HG03442 (cell line): ENCODE results near the gene ITPRID2.
"Not testable (repeated sequence)": the region's sequence is repeated elsewhere in the genome, so short reads cannot be mapped to it uniquely, and the experiment has no call there.

Experiments
- ATAC-seq: cut with Tn5 transposase; IDR thresholded peaks from one replicate; pipeline ENCODE4 v1.9.1; 2021; ENCODE audit warnings: mild to moderate bottlenecking, moderate library complexity; ENCODE audit not compliant: unreplicated experiment

The ITPRID2 gene

DNA sequence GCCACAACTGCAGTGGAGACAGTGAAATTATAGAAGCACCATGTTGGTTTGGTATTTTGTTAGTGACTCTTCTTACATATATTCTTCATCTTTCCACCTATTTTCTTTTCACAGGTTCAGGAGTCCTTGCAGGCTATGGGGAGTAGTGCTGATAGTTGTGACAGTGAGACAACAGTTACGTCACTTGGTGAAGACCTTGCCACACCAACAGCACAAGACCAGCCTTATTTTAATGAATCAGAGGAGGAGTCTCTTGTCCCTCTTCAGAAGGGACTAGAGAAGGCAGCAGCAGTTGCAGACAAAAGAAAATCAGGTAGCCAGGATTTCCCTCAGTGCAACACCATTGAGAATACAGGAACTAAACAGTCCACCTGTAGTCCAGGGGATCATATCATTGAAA lies 23.6 kb downstream of the ITPRID2 start:
- no peak for ATAC-seq

DNA sequence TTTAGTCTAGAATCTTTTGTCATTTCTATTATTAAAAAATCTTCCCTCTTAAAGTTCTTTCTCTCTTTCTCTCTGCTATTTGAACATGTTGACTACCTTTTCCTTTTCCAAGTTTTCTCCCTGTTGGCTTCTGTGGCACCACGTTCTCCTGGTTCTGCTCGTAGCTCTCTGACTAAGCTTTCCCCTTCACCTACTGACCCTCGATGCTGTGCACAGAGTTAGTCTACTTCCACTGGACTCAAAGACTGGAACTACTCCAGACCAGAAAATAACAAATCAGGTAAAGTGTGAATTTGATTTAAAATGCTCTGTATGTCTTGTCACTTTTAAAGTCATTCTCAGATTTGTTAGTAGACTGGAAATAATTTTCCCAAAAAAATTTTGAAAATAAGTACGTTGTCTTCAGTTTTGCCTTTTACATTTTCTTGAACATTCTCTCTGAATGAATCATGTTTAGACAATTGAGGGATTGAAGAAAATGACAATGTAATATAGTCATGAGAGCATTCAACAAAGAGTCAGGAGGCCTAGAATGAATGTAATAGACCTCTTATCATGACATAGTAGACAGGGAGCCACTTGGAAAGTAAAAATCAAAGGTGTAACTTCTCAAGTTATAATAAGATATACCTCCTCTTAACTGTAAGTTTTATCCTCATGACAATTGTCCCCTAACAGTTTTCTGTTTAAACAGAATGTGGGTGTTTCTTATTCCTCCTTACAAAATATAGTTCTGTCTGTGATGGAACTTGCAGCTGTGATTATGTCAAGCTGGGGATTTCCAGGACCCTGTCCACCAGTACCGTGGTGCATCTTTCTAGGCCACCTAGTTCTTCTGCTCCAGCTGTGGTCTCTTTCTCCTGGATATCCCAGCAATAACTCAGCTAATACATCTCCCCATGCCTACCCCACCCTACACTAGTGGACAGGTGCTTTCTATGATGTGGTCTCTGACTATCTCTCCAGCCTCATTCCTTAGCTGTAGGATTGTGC lies 25.5 kb downstream of the ITPRID2 start:
- no peak for ATAC-seq

DNA sequence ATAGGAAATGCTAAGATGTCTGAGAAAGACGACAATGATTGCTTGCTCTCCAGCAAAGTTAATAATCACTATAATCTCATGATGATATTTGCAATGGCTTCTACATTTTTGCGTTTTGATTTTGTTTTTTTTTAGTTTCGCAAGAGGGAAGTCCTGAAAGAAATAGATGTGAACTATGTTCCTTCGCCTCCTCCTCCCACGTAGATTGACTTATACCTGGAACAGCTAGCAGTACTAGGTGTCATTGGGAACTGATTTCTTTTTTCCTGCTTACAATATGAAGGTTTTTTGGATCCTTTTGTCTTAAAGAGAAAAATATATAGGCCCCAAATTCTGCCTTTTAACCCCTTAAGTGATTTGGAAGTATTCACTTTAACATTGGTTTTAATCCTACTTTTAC lies 26.7 kb downstream of the ITPRID2 start:
- ATAC-seq: no peak

DNA sequence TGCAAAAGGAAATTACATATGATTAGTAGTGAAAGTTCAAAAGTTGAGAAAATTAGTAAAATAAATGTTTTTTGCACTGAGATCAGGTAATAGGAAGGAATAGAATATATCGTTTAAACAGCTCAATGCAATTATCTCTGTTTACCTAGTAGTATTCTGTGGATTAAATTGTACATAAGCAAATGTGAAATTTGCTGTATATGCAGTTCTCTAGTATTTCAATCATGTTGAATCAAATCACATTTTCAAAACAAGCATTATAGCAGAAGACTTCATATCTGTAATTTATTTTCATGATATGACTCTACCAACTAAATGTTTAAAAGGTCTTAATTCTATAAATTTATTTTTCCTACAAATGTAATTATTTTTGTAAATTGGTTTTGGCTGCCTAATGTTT lies 31.6 kb downstream of the ITPRID2 start:
- ATAC-seq: no peak

DNA sequence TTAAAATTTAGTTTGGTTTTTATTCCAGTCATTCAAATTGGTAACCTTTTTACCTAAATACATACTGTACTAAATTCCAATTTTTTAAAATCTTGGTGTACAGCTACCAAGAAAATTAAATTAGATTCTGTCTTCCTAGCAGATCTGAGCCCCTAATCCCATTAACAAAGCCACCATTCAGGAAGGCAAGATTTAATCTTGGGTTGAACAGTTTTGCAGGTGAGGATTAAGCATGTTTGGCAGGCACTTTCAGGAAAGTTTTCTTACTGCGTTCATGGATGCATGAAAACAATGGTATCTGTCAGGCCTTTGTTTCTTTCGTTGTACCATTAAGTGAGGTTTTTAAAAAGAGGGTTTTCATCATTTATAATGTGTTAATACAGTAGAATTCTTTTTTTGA lies 32.8 kb downstream of the ITPRID2 start:
- no peak for ATAC-seq

DNA sequence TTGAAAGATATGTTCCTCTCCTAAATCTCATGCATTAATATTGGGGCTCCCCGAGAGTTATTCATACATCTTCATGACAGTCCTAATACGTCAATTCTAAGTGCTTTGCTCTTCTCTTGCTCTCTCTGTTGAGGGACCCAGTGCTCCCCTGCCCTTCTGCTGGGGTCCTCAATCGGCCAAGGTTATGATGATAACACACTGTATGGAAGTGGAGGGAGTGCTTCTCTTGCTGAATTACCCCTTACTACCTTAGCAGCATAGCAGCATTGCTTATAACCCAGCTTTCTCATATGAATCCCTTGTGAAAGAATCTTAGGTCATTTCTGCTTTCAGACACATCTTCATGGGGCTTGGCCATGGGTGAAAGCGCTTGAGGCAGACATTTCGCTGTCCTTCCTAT lies 43.2 kb downstream of the ITPRID2 start:
- ATAC-seq: no peak

DNA sequence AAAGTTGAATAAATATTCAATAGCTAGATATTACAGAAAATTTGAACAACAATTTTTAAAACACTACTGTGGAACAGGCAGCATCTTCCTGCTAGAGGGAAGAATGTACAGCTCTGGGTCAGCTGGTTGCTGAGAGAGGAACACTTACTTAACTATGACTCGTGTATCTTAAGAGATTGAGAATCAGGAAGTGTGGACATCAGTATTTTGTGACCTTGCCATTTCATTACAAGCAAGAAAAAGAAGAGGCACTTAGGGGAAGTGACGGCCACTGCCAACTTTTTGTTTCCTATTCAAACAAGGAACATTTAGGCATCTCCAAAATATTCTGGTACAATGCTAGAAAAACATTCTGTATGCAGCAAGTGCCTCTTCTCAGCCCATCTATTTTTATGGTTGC lies 45.9 kb downstream of the ITPRID2 start:
- ATAC-seq: no peak

DNA sequence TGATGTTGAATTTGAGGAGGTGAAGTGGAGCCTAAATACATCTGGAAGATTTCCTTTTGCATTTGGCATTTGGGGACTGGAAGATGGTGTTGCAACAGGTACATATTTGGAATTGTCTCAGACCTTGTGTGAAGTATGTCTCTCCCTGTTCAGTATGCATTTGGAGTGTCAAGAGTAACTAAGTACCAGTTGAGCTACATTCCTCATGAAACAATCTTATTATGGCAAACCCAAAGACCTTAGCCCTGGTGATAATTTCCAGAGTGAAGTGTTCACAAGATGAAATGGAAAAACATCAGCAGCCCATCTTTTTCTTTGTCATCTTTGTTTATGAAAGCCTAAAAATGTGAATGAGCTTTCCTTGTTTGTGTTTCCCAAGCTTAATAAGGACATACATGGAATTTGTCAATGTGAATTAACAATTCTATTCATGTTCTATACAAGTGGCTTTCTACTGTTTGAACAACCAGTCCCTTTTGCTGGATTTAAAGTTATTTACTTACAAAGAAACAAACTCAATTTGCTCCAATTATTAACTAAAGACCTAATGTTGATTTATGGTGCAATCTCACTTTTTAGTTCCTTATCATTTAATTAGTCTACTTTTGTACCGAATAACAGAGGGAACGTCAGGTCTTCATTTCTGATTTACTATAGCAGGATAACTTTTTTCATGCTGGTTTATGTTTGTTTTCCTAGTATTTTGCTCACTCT lies 52.0 kb downstream of the ITPRID2 start:
- no peak for ATAC-seq

DNA sequence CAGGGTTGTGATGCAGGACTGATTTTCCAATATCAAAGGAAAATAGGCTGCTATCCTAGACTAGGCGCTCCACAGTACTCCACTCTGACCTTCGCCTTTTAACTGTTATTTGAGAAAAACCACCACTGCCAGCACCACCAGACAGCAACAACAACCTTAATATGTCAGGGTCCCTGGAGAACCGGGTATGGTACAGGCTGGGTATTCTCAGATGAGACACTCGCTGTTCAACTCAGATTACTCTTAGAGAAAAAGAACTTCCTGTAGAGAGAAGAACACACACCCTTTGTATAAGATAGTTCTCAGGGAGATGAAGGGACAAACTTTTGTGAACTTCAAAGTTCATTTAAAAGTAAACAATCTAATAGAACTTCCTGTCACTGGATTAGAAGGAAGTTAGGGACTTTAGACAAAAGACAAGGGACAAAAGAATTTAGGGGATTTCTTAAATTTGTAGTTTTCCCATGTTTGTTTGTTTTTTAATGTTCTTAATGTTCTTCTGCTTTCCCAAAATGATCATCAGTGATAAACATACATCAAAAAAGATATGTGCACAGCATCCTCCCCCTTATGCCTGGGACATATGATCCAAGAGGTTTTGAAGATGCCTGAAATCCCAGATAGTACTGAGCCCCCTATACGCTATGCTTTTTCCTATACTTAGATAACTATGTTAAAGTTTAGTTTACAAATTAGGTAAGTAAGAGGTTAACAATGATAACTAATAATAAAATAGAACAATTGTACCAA lies 52.8 kb downstream of the ITPRID2 start:
- ATAC-seq: no peak

DNA sequence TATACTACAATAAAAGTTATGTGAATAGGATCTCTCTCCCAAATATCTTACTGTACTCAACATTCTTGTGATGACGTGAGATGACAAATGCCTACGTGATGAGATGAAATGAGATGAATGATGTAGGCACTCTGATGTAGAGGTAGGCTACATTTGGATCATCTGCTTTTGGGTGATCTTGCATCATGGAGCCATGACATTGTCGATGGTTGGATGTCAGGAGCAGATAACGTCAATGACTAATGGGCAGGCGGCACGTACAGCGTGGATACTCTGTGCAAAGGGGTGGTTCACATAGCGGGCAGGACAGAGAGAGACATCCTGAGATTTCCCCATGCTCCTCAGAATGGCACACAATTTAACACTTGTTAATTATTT lies 53.4 kb downstream of the ITPRID2 start:
- ATAC-seq: no peak

DNA sequence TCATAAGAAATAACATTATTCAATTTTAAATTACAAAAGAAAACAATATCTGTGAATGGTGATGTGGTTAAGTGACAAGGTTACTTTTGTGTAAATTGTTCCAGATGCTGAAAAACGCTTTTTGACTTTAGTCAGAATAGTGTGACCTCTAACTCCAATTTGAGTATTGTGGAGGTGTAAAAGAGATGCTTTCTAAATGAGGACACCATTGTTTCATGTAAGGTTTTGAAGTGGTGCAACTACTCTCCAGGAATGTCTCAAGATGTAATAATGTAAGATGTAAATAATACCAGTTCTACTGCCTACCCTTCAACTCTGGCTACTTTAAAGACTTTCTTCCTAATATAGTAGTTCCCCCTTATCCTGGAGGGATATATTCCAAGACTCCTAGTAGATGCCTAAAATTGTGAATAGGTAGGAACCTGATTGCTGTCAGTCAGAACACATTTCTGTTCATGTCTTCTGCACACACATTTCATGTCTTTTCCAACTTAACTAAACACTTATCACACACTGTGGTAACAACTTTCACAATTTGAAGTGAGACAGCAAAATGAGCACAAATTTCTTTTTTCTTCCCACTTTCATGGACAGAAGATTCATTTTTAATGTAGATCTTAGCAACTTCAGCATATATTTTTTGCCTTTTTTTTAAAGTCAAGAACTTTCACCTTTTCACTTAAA lies 55.1 kb downstream of the ITPRID2 start:
- ATAC-seq: no peak

DNA sequence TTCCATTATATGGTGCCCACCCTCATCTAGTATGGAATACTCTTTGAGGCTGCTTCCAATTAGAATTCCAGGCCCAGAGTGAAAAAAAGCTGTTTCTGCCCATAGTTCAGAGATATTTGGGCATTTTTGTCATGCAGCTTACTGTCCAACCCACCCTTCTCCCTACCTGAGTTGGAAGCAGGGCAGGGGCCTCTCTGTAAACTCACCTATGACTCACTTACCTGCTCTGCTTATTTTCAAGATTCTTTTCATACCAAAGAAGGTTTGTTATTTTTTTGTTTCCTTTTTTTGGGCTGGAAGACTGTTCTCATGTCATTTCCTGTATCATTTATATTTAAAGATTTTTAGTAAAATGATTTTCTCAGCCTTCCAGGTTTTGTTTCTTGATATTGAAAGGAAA lies 55.7 kb downstream of the ITPRID2 start:
- no peak for ATAC-seq

DNA sequence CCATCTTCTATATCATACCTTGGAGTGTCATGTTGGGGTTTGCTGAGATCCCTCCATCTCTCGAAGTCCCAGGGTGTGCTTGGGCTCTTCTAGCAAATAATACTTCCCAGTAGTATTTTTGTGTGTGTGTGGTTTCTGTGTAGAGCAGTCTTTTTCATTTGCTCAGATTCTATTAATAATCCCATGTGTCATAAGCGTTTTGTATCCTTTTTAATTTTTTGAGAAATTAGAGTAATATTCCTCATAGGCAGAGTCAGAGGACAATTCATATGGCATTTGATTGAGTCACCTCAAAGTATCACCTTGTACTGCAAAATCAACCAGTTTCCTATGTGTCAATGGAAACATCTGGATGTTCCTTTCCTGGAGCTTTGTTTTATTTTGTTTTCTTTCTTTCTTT lies 56.7 kb downstream of the ITPRID2 start:
- no peak for ATAC-seq

DNA sequence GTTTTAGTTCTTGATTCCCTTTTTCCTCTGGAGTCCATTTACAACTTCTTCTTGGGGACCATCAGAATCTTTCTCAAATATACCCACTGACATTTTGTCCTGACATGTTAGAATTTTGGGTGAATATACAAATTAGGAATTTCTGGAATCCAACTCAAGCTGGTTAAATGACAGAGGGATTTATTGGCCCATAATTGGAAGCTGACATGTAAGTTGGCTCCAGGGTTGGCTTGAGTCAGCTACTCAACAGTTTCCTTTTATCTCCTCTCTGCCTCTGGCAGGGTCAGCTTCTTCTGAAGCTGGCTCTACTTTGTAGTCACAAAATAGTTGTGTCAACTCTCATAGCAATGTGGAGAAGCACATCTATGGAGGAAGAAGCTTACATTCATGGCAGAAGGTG lies 57.5 kb downstream of the ITPRID2 start:
- no peak for ATAC-seq

DNA sequence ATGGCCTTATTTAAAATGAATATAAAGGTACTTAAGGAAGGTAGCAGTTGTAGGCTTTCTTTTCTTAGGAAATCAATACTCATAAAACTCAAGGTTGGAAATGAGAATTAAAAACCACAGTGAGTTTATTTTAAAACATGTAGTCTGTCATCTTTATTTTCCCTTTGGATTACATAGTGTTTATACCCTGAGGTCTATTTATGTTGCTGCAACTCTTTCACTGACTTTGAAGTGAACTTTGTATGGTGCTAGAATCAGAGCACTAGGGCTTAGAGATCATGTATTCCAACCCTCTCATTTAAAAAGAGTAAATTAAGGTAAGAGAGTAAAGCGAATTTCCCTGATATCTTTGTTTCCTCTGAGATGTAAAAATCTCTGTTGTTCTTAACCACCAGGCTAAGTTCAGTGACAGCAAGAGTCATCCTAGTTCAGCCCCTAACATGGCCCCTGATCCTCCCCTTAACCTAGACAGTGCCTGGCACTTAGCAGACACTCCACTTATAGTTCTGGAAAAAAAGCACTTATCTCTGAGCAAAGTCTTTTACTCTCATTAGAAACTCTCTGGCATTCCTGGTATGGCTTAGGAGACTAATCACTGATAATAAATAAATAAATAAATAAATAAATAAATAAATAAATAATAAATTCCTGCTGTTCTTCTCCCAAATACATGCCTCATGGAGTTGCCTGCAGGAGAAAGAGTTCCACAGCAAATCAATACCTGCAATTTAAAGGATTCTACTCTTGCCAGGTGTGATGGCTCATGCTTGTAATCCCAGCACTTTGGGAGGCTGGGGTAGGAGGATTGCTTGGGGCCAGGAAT lies 61.1 kb downstream of the ITPRID2 start:
- ATAC-seq: no peak

DNA sequence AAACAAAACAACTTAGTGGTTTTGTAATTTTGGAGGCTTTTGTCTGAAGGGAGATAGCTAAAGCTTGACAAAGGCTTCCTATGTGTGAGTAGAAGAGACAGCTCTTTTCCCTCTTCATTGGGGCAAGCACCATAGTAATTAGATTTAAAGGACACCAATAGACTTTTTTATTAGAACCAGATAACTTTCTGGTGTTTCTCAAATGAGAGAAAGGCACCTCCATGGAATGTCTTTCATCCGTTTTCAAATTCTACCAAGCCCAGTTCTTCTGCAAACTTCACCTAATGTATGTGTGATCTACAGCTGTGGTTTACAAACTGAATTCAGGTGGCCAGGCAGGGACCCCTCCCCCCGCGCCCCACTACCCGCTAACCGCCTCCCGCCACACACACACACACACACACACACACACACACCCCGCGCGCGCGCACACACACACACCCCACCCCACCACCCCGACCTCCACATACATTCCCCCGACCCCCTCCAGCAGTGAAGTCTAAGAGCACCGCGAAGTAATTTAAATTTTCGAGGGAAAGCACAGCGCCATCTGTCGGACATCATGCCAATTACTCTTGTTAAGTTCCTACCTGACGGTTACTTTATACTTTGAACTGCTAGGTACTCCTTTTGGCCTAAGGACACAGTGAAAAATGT lies 62.5 kb downstream of the ITPRID2 start:
- peak; percentile 81 for ATAC-seq

DNA sequence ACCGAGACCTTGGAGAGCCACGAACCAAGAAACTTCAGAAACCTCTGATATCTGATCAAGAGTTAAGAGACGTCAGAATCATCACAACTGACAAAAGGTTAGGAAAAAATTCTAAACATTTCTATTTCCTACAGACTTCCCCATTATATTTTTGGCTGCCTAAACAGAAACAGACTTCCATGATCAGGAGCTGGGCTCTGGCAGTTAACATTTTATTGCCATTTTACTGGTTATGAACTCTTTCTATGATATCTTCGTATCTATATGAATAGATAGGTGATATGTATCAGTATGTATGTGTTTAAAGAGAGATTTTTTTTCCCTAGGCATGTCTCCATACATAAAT lies 63.0 kb downstream of the ITPRID2 start:
- ATAC-seq: no peak

DNA sequence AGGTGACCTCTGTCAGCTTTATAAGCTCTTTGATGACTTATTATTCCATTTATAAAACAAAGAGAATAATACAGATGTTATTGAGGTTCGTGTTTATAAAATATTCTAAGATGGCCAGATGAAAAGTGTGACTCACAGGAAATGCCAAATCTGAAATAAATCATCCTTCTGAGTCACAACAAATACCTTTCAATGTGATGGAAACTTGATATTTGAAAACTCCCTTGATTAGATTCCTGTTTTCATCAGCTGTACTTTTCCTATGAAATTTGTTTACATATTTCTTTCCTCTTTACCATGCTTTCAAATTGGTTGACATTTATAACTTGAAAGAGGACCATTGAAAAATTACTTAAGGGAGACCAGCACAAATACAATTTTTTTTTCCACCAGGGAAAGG lies 63.5 kb downstream of the ITPRID2 start:
- ATAC-seq: no peak

DNA sequence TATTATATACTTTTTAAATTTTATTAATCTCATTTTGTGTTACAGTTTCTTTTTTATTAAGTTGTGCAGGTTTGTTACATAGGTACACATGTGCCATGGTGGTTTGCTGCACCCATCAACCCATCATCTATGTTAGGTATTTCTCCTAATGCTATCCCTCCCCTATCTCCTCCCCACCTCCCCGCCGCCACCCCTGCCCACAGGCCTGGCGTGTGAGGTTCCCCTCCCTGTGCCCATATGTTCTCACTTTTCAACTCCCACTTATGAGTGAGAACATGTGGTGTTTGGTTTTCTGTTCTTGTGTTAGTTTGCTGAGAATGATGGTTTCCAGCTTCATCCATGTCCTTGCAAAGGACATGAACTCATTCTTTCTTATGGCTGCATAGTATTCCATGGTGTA lies 64.3 kb downstream of the ITPRID2 start:
- not testable (repeated sequence) for ATAC-seq

DNA sequence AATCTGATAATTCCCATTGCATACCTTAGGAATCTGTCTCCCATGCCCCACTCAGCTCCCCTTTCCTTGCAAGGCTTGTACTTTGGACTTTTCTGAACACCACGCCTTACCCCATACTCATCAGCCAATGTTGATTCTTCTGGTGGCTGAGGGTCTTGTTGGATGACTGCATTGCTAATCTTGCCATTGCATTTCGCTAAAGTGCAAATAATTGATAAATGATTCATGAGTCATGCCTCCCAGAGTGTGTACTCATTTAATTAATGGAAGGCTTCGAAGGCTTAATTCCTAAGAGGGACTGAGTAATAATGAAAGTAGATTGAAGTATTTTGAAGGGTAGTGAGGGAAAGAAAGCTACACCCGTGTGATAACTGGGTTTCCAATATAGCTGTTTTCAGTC lies 66.1 kb downstream of the ITPRID2 start:
- no peak for ATAC-seq
